NCI-H146 treated with DMSO at 0.1 percent for 48 hours (cell line): ENCODE results near the gene TBC1D30.
"Not testable (repeated sequence)": the region's sequence is repeated elsewhere in the genome, so short reads cannot be mapped to it uniquely, and the experiment has no call there.

ENCODE experiments used
- DNase-seq: peaks from one replicate; lab custom pipeline; 2025; ENCODE audit not compliant: unreplicated experiment; lab: John Stamatoyannopoulos, UW

Gene TBC1D30

GRCh38 chr12:64824500-64825142 is at the start of gene TBC1D30:
TBC1D30 (plus strand) TSS chr12:64824647; CDS start chr12:64824880, 233 bp downstream.
- DNase-seq, result peak; percentile 73

GRCh38 chr12:64775147-64775736 is 49.2 kb upstream of the TBC1D30 start:
- not testable (repeated sequence) for DNase-seq

- no peak for DNase-seq
Observed at GRCh38 chr12:64779354-64779974, 45.0 kb upstream of the TBC1D30 start.

- DNase-seq, result peak; percentile 34
Observed at GRCh38 chr12:64780132-64780530, 44.3 kb upstream of the TBC1D30 start.

- DNase-seq, result peak; percentile 40
Observed at GRCh38 chr12:64780531-64781279, 43.7 kb upstream of the TBC1D30 start.

- DNase-seq, result peak; percentile 40
Observed at GRCh38 chr12:64781280-64782190, 42.9 kb upstream of the TBC1D30 start.

- DNase-seq, result no peak
Observed at GRCh38 chr12:64782191-64782876, 42.1 kb upstream of the TBC1D30 start.

- no peak for DNase-seq
Observed at GRCh38 chr12:64785838-64786237, 38.6 kb upstream of the TBC1D30 start.

GRCh38 chr12:64790166-64790565 is 34.3 kb upstream of the TBC1D30 start:
- no peak for DNase-seq

- DNase-seq, result no peak
Observed at GRCh38 chr12:64791036-64791435, 33.4 kb upstream of the TBC1D30 start.

GRCh38 chr12:64792128-64792527 is 32.3 kb upstream of the TBC1D30 start:
- DNase-seq, result no peak

GRCh38 chr12:64793610-64794009 is 30.8 kb upstream of the TBC1D30 start:
- DNase-seq, result no peak

GRCh38 chr12:64794305-64794704 is 30.1 kb upstream of the TBC1D30 start:
- DNase-seq, result no peak

- DNase-seq, result peak; percentile 72
Observed at GRCh38 chr12:64796205-64796845, 28.1 kb upstream of the TBC1D30 start.

GRCh38 chr12:64797156-64797555 is 27.3 kb upstream of the TBC1D30 start:
- DNase-seq, result no peak

GRCh38 chr12:64798165-64798564 is 26.3 kb upstream of the TBC1D30 start:
- no peak for DNase-seq

GRCh38 chr12:64800640-64801039 is 23.8 kb upstream of the TBC1D30 start:
- no peak for DNase-seq

- DNase-seq, result no peak
Observed at GRCh38 chr12:64801381-64801780, 23.1 kb upstream of the TBC1D30 start.

- peak; percentile 22 for DNase-seq
Observed at GRCh38 chr12:64802180-64802775, 22.2 kb upstream of the TBC1D30 start.
